Progenitor cell of endocrine pancreas (in vitro differentiated cells): Measurements from ENCODE around the gene TFEB. TPM values are rescaled to one million over a fixed set of nuclear protein-coding genes. Genes with fewer than 3 reads are reported as not detected.

ENCODE experiments used
- DNase-seq: peaks from one replicate; pipeline ENCODE4 v3.0.0; 2021; ENCODE audit warnings: low spot score; ENCODE audit not compliant: unreplicated experiment
- H3K27ac Mint-ChIP-seq: 2 replicates; pipeline ENCODE4 v1.8.0; 2021; ENCODE audit warnings: mild to moderate bottlenecking, moderate library complexity, mixed read lengths
- H3K27me3 Mint-ChIP-seq: 2 replicates; pipeline ENCODE4 v1.8.0; 2021; ENCODE audit warnings: mixed read lengths
- H3K36me3 Mint-ChIP-seq: 2 replicates; pipeline ENCODE4 v1.8.0; 2022; ENCODE audit warnings: mixed read lengths; ENCODE audit not compliant: insufficient read depth
- H3K4me1 Mint-ChIP-seq: 2 replicates; pipeline ENCODE4 v1.8.0; 2021; ENCODE audit warnings: low read depth, mixed read lengths
- H3K4me3 Mint-ChIP-seq: 2 replicates; pipeline ENCODE4 v1.8.0; 2021; ENCODE audit warnings: low read depth, mild to moderate bottlenecking, moderate library complexity, mixed read lengths
- H3K9me3 Mint-ChIP-seq: 2 replicates; pipeline ENCODE4 v1.8.0; 2021; ENCODE audit warnings: low read depth, mixed read lengths
- total RNA-seq: library from RNA; stranded (reverse); gene quantifications from 2 replicates; pipeline ENCODE4 v1.2.1, GENCODE V29; 2021
- TF ChIP-seq, protein P1 (sequence below): fragments of 200-600 bp; sonication (generic); IDR thresholded peaks from one replicate; pipeline ENCODE4 v1.5.0; 2021; ENCODE audit warnings: antibody characterized with exemption, mild to moderate bottlenecking; ENCODE audit not compliant: unreplicated experiment

Gene TFEB
- total RNA-seq, 1 donor from 2014 or later: 0.48 TPM

DNA sequence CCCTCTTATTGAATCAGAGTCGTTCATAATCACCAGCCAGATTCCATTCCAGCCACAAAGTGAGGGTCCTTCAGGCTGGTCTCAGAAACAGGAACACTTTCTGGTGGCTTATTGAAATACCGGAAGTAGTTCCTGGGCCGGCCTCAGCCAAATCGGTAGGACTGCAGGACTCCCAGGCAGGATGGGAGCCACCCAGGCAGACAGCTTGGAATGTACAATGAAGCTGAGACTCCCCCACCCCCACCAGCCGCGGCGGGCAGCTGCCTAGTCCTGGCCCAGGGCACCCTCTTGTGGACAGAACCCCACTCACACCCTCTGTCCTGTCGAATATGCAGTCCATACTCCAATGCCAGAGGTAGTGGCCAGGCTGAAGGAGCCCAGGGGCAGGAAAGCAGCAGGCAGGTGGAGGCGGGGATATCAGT is 53.3 kb downstream of the TFEB start:
- H3K9me3 Mint-ChIP-seq: no peaks in the 10 kb centered on the region
- no peaks in the 10 kb centered on the region for H3K36me3 Mint-ChIP-seq
- H3K27me3 Mint-ChIP-seq: peaks cover 13% of the 10 kb centered on the region
- no peak overlapping the region for H3K27ac Mint-ChIP-seq
- TF ChIP-seq, protein P1, sequence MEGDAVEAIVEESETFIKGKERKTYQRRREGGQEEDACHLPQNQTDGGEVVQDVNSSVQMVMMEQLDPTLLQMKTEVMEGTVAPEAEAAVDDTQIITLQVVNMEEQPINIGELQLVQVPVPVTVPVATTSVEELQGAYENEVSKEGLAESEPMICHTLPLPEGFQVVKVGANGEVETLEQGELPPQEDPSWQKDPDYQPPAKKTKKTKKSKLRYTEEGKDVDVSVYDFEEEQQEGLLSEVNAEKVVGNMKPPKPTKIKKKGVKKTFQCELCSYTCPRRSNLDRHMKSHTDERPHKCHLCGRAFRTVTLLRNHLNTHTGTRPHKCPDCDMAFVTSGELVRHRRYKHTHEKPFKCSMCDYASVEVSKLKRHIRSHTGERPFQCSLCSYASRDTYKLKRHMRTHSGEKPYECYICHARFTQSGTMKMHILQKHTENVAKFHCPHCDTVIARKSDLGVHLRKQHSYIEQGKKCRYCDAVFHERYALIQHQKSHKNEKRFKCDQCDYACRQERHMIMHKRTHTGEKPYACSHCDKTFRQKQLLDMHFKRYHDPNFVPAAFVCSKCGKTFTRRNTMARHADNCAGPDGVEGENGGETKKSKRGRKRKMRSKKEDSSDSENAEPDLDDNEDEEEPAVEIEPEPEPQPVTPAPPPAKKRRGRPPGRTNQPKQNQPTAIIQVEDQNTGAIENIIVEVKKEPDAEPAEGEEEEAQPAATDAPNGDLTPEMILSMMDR: peak; percentile 88
- H3K4me1 Mint-ChIP-seq: peaks cover 2% of the 10 kb centered on the region
- peak; percentile 90 for DNase-seq
- H3K4me3 Mint-ChIP-seq: no peak overlapping the region

- H3K27ac Mint-ChIP-seq: peak overlapping the region; percentile 71
Observed at GRCh38 chr6:41680182-41680965, 55.0 kb downstream of the TFEB start.

DNA sequence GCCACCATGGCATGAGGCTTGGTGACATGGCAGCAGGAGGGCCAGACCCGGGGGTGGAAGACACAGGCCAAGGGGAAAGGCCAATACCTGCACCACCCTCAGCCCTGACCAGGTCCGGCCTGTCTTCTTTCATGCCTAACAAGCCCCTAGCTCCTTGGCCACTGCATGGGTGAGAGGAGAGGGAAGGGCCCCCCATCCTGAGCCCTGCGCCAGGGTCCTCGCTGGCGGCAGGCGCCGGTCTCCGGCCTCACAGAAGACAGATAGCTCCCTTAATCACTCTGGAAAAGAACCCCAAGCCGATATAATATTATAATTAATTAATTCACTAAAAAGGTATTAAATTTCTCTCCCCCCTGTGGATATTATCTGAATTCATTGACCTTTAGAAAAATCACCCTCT is 55.7 kb downstream of the TFEB start:
- Mint-ChIP-seq H3K27ac (no peak overlapping the region), H3K27me3 (peaks cover 25% of the 10 kb centered on the region), H3K36me3 (no peaks in the 10 kb centered on the region), H3K9me3 (no peaks in the 10 kb centered on the region), H3K4me3 (no peak overlapping the region), H3K4me1 (peaks cover 2% of the 10 kb centered on the region)
- TF ChIP-seq, protein P1: no peak
- DNase-seq: no peak

More at GRCh38 chr6:41680182-41680965, 55.0 kb downstream of the TFEB start:
- Mint-ChIP-seq H3K36me3 (no peaks in the 10 kb centered on the region), H3K4me1 (peaks cover 2% of the 10 kb centered on the region), H3K4me3 (no peak overlapping the region), H3K27me3 (peaks cover 28% of the 10 kb centered on the region), H3K9me3 (no peaks in the 10 kb centered on the region)
- TF ChIP-seq, protein P1: no peak
- DNase-seq: no peak

DNA sequence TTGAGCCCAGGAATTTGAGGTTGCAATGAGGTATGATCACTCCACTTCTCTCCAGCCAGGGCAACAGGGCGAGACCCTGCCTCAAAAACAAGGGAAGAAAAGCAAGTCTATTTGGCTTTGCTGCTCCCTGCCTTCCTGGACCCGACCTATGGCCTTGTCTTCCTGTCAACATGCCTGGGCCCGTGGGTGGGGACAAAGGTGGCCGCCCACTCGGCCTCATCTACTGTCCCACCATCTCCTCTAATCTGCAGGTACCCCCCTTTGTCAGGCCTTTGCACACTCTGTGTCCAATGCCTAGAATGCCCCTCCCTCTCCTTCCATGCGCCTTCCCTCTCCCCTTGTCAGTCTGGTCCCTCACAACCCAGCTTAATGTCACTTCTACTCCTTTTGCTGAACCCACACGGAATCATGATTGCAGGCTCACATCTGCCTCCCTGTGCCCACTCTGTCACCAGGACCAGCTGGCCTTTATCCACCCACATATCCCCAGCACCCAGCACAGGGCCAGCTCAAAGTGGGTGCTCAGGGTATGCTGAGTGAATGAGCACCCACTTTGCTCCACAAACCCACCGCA is 56.8 kb downstream of the TFEB start:
- no peaks in the 10 kb centered on the region for H3K36me3 Mint-ChIP-seq
- H3K4me3 Mint-ChIP-seq: no peak overlapping the region
- H3K27me3 Mint-ChIP-seq: peaks cover 31% of the 10 kb centered on the region
- peaks cover 1% of the 10 kb centered on the region for H3K4me1 Mint-ChIP-seq
- no peak for DNase-seq
- no peak overlapping the region for H3K27ac Mint-ChIP-seq
- TF ChIP-seq, protein P1: no peak
- no peaks in the 10 kb centered on the region for H3K9me3 Mint-ChIP-seq

DNA sequence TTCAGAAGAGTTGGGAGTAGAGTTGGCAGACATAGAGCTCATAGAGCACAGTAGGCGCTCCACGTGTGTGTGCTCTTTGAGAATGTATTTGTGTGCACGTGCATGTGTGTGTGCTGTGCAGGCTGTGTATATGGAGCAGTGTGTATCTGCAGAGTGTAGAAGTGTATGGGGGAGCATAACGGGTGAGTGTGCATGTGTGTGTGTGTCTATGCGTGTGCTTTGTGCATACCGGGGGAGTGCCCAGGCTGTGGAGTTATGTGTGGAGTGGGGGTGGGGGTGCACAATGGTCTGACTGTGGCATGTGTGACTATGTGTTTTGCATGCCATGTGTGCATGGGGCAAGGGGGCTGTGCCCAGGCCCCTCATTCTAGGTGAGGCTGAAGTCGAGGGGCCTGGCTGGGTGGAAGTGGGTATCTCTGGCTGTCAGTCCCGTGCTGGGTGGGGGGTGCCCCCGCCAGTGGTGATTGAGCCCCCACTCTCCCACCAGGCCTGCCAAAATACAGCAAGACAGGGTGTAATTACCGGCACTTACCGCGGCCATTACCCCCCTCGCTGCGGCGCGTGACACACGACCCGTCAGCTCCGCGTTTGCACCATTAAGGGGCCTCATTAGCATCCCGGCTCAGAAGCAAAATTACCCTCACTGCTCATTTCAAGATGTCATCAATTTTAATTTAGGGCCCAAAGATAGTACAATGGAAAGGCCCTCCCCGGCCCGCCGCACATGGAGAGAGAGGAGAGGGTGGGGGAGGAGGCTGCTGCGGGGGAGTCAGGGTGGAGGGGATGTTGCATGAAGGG is 58.1 kb downstream of the TFEB start:
- H3K27ac Mint-ChIP-seq: no peak overlapping the region
- peaks cover 1% of the 10 kb centered on the region for H3K4me1 Mint-ChIP-seq
- no peak overlapping the region for H3K4me3 Mint-ChIP-seq

More for the DNA sequence above, 58.1 kb downstream of the TFEB start:
- Mint-ChIP-seq H3K9me3 (no peaks in the 10 kb centered on the region), H3K36me3 (no peaks in the 10 kb centered on the region), H3K27me3 (peaks cover 30% of the 10 kb centered on the region)
- DNase-seq: no peak
- TF ChIP-seq, protein P1: no peak
